Hindlimb muscle (tissue), 1 donor: ENCODE results near the gene VAT1. TPM values are rescaled to one million over a fixed set of nuclear protein-coding genes. Genes with fewer than 3 reads are reported as not detected.

Experiments used
- DNase-seq: peaks from one replicate; pipeline ENCODE4 v3.0.0-alpha.2; 2013
- polyA plus RNA-seq: library from polyadenylated mRNA; unstranded; fragments of 120-200 nt; gene quantifications from one replicate; pipeline ENCODE4 v1.2.1, GENCODE V29; 2013; ENCODE audit not compliant: insufficient read length

Gene VAT1
- polyA plus RNA-seq, 1 donor = 68.5 TPM

- DNase-seq = no peak
Measured at GRCh38 chr17:43027091-43028032, 5.2 kb upstream of the VAT1 start.

- no peak for DNase-seq
Measured at GRCh38 chr17:43026595-43026994, 4.4 kb upstream of the VAT1 start.

DNA sequence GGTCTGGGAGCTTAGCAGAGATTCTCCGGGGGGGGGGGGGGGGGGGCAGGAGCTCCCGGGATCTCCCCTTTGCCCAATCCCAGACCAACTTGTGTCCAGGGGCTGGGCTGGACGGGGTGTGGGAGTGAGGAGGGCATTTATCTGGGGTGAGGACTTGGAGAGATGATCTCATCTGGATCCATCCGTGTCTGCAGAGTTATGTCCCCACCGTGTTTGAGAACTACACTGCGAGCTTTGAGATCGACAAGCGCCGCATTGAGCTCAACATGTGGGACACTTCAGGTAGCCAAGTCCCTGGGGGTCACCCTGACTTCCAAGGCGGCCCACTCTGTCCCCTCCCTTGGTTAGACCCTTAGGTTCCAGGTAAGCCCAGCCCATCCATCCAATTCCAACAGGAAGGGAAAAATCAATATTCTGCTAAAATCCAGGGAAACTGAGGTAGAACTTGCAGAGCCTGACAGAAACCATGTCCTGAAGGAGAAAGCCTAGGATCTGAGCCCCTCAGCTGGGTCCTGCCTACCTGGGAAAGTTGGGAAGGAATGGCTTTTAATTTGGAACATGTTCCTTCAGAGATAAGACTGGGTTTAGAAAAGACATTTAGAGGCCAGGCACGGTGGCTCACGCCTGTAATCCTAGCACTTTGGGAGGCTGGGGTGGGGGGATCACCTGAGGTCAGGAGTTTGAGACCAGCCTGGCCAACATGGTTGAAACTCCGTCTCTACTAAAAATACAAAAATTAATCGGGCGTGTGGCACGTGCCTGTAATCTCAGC is 3.8 kb upstream of the VAT1 start:
- no peak for DNase-seq

DNA sequence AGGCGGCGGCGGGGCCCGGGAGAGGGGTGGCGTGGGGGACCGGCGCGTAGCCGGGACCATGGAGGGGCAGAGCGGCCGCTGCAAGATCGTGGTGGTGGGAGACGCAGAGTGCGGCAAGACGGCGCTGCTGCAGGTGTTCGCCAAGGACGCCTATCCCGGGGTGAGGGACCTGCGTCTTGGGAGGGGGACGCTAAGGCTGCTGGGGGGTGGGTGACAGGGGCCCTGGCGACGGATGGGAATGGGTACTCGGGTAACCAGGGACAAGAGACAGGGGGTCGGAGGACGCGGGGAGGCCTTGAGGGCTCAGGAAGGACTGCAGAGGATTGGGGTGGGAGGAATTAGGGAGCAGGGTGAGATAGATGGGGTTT is 3.1 kb upstream of the VAT1 start:
- DNase-seq = no peak

- peak; percentile 92 for DNase-seq
Measured at GRCh38 chr17:43024407-43025289, 2.5 kb upstream of the VAT1 start, which contains the start of gene RND2. Gene RND2 (plus strand): TSS chr17:43025231. CDS start chr17:43025348, 117 bp downstream.

GRCh38 chr17:43020789-43021740 is 1.1 kb downstream of the VAT1 start:
- DNase-seq = peak; percentile 70

DNA sequence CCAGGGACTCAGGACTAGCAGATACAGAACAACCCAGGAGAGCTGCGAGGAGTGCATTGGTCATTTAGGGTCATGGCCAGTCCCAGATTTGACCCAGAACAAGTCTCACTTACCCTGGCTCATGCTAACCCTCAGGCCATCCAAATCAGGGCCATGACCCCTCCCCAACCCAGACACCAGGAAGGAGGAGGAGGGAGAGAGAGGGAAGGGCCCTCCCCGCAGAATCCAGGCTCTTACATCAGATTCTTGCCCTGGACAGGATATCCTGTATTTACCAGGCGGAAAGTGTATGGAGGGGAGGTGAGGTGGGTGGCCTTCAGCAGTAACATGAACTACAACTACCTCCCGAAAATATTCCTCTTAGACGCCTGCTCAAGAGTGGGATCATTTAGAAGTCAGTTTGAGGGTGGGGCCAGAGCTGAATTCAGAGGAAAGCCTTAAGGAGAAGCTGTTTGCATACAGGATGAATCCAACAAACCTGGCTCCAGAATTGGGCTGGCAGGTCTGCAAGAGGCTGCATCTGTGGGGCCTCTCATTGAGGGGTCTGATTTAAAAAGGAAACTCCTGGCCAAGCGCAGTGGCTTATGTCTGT is 2.1 kb downstream of the VAT1 start:
- peak; percentile 45 for DNase-seq

GRCh38 chr17:43019418-43019817 is 2.8 kb downstream of the VAT1 start:
- DNase-seq = no peak

DNA sequence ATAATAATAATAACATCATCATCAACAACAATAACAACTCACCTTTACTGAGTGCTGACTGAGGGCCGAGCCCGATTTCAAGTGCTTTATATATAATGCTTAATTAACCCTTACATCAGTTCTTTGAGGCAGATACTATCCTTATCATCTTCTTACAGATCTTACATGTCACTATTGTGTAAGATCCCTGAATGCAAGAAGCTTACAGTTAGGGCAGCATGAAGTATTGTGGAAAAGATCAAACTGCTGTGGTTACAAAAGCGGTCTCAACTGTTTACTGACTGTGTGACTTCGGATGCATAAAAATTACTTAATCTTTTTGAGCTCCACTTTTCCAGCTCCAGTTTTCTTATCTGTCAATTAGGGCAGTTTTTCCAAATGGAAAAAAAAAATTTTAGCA is 3.3 kb downstream of the VAT1 start:
- no peak for DNase-seq

- no peak for DNase-seq
Measured at GRCh38 chr17:43018008-43018853, 4.0 kb downstream of the VAT1 start.

DNA sequence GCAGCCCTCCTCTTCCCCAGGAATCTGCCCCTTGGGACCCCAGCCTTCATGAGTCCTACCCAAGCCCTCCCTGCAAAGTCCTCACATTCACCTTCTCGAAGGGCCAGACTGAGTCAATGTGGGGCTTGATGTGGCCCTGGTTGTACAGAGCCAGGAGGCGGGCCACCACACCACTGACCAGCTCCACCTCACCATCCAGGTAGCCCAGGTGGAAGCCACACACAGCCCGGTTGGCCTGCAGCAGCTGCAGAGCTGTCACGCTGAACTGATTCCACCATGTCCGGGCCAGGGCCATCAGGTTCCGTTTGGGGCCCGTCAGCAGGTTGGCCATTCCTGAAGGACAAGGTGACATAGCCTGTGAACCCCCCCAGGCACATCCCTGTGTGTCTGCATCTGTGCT is 6.0 kb downstream of the VAT1 start:
- DNase-seq = no peak

GRCh38 chr17:43015579-43015978 is 6.6 kb downstream of the VAT1 start:
- DNase-seq = no peak

DNA sequence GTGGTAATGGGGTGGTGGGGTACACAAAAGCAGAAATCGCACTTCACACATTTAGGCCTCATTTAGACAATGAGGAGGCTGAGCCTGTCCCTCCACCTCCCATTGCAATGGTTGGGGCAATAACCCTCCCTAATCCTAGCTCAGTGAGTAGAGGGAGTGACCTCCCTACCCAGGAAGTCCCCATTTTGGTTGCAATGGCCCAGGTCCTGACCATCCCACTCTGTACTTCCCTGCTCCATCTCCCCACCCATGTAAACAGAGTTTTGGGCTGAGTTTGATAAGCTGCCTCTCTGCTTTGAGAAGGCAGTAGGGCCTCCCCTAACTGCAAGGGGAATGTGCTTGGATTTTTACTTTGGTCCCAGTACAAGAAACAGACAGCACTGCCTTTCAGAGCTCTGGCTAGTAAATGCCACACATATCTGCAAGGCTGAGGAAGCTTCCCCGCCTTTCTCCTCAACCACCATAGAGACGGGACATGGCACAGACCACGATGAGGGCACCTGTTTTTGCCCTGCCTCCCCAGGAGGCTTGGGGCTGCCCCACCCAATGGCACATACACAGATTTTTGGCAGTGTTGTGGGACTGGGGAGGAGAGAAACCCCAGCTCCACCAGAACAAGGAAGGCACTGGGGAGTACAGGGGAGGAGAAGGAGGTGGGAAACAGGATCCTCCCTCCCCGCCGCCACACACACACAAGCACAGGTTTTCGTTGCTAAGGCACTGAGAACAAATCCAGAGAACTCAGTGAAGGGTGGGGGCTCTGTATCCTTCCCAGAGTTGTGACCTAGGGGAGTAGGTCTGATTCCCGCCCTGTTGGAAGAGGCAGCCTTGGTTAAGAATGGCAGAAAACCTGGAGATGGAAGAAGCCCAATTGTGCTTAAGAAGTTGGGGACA is 7.3 kb downstream of the VAT1 start:
- DNase-seq = no peak

GRCh38 chr17:43014020-43014648 is 8.1 kb downstream of the VAT1 start:
- DNase-seq = no peak

DNA sequence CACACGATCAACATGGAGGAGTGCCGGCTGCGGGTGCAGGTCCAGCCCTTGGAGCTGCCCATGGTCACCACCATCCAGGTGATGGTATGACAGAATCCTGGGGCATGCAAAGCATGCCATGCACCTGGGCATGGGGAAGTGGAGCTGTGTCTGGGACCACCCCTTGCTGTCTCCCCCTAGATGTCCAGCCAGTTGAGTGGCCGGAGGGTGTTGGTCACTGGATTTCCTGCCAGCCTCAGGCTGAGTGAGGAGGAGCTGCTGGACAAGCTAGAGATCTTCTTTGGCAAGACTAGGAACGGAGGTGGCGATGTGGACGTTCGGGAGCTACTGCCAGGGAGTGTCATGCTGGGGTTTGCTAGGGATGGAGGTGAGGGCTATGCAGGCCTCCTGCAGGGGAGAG is 8.9 kb downstream of the VAT1 start:
- no peak for DNase-seq

- DNase-seq = no peak
Measured at GRCh38 chr17:43011728-43012472, 10.3 kb downstream of the VAT1 start.

DNA sequence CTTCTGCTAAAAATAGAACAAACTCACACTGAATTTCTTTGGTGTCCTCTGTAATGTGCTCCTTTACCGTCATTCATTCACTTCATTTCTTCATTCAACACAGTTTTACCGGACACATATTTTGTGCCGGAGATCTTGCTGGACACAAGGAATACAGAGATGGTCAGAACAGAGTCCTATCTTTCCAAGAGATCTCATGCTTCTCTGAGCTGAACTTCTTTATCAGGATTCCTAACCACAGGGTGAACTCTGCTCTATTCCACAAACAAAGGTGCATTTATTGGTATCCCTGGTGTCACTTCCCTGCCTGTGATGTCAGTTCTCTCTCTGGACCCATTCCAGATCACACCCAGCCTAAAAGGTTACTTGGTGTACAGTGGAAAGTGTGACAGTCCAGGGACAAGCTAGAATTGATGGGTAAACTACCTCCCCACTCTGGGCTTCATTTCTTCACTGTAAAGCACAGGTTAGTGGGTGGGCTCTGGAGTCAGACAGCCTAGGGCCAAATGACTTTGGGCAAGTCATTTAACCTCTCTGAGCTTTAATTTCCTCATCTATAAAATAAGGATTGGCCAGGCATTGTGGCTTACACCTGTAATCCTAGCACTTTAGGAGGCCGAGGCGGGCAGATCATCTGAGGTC is 11.4 kb downstream of the VAT1 start:
- DNase-seq = no peak
